CD14-positive monocyte (primary cell): ENCODE measurements around the gene DCTN1. TPM values are rescaled to one million over a fixed set of nuclear protein-coding genes. Genes with fewer than 3 reads are reported as not detected.

Source experiments
- DNase-seq, 3 donors: peaks; one replicate each; pipeline ENCODE4 v3.0.0-alpha.2; 2011 to 2022
- H2AFZ ChIP-seq: 2 replicates; pipeline ENCODE4 v1.6.0; 2012; ENCODE audit warnings: mild to moderate bottlenecking, low read depth, low read length, inconsistent platforms; ENCODE audit not compliant: insufficient read depth, poor library complexity, severe bottlenecking
- H3K27ac ChIP-seq, 2 donors: 1 replicate in 1 of 2; 2 replicates in 1 of 2; pipeline ENCODE4 v1.5.1; 2012 to 2013; ENCODE audit warnings: low read length in 2 of 2, control low read depth in 1 of 2, inconsistent platforms in 1 of 2, low read depth in 1 of 2, mild to moderate bottlenecking in 1 of 2
- H3K27me3 ChIP-seq, 2 donors: one replicate each; pipeline versions ENCODE4 v1.6.0 to v1.6.1; 2011 to 2013; ENCODE audit warnings: low read length in 2 of 2; ENCODE audit not compliant: control insufficient read depth in 2 of 2, insufficient read depth in 2 of 2
- H3K36me3 ChIP-seq, 2 donors: replicated peaks in 1 of 2; 1 replicate in 1 of 2; 2 replicates in 1 of 2; pipeline versions ENCODE4 v1.5.1 to v1.6.1; 2012 to 2013; ENCODE audit warnings: low read length in 2 of 2, control low read depth in 1 of 2, inconsistent platforms in 1 of 2, mild to moderate bottlenecking in 1 of 2; ENCODE audit not compliant: insufficient read depth in 2 of 2, control insufficient read depth in 1 of 2
- H3K4me1 ChIP-seq, 2 donors: 1 replicate in 1 of 2; 2 replicates in 1 of 2; pipeline versions ENCODE4 v1.5.1 to v1.6.1; 2012 to 2013; ENCODE audit warnings: low read length in 2 of 2, control low read depth in 1 of 2, inconsistent platforms in 1 of 2, mild to moderate bottlenecking in 1 of 2, moderate library complexity in 1 of 2; ENCODE audit not compliant: insufficient read depth in 2 of 2, control insufficient read depth in 1 of 2
- H3K4me2 ChIP-seq: replicated peaks from 2 replicates; pipeline ENCODE3; 2012; ENCODE audit warnings: low read length, moderate library complexity, mild to moderate bottlenecking; ENCODE audit not compliant: poor library complexity, severe bottlenecking; ENCODE audit errors: extremely low read depth
- H3K4me3 ChIP-seq, 3 experiments: fragments of 200-600 bp in 1 of 3; sonication (generic) in 1 of 3; replicated peaks in 1 of 3; 1 replicate in 2 of 3; 2 replicates in 1 of 3; pipeline ENCODE4 v1.5.1; 2011 to 2013; ENCODE audit warnings: low read length in 3 of 3, mild to moderate bottlenecking in 3 of 3, control low read depth in 2 of 3, low read depth in 2 of 3, inconsistent platforms in 1 of 3, moderate library complexity in 1 of 3
- H3K79me2 ChIP-seq: 2 replicates; pipeline ENCODE4 v1.6.0; 2012; ENCODE audit warnings: mild to moderate bottlenecking, control low read depth, inconsistent platforms, low read length, moderate library complexity; ENCODE audit not compliant: insufficient read depth
- H3K9ac ChIP-seq: 2 replicates; pipeline ENCODE4 v1.6.0; 2017; ENCODE audit warnings: low read length, mild to moderate bottlenecking; ENCODE audit not compliant: insufficient read depth, poor library complexity, severe bottlenecking
- H3K9me3 ChIP-seq, 2 donors: replicated peaks in 1 of 2; 1 replicate in 1 of 2; 2 replicates in 1 of 2; pipeline versions ENCODE4 v1.5.1 to v1.6.1; 2012 to 2013; ENCODE audit warnings: low read length in 2 of 2, control low read depth in 1 of 2; ENCODE audit not compliant: control insufficient read depth in 1 of 2, insufficient read depth in 1 of 2
- H4K20me1 ChIP-seq: 2 replicates; pipeline ENCODE4 v1.6.0; 2012; ENCODE audit warnings: mild to moderate bottlenecking, low read length, control low read depth, moderate library complexity; ENCODE audit not compliant: insufficient read depth
- H3K27ac Mint-ChIP-seq, 7 donors: one replicate each; pipeline ENCODE4 v1.8.0; 2020; ENCODE audit warnings: mild to moderate bottlenecking in 7 of 7, mixed read lengths in 7 of 7, moderate library complexity in 6 of 7, inconsistent platforms in 2 of 7
- H3K27me3 Mint-ChIP-seq, 3 donors: one replicate each; pipeline ENCODE4 v1.8.0; 2021 to 2022; ENCODE audit warnings: low read depth in 3 of 3, mild to moderate bottlenecking in 3 of 3, mixed read lengths in 3 of 3, moderate library complexity in 3 of 3, inconsistent platforms in 1 of 3
- H3K36me3 Mint-ChIP-seq, 2 donors: one replicate each; pipeline ENCODE4 v1.8.0; 2020; ENCODE audit warnings: mixed read lengths in 2 of 2, inconsistent platforms in 1 of 2, mild to moderate bottlenecking in 1 of 2
- H3K4me1 Mint-ChIP-seq: one replicate; pipeline ENCODE4 v1.8.0; 2020; ENCODE audit warnings: mild to moderate bottlenecking, mixed read lengths
- H3K4me3 Mint-ChIP-seq, 2 donors: one replicate each; pipeline ENCODE4 v1.8.0; 2020; ENCODE audit warnings: mild to moderate bottlenecking in 2 of 2, mixed read lengths in 2 of 2, moderate library complexity in 1 of 2
- H3K9me3 Mint-ChIP-seq, 7 donors: one replicate each; pipeline ENCODE4 v1.8.0; 2020 to 2022; ENCODE audit warnings: mixed read lengths in 7 of 7, mild to moderate bottlenecking in 6 of 7, moderate library complexity in 6 of 7, inconsistent platforms in 2 of 7
- WGBS: methylation state at CpG from one replicate; pipeline ENCODE4 v1.1.5; 2013; ENCODE audit warnings: missing lambda C conversion rate; ENCODE audit not compliant: insufficient coverage; 5-methylcytosine and 5-hydroxymethylcytosine counted together
- intact Hi-C, 2 donors: fragments of 100-400 bp; cut with micrococcal nuclease; formaldehyde crosslinking; loops; one replicate each; pipeline versions ENCODE4 v1.15.0 to v1.15.1; 2023
- polyA plus RNA-seq, 3 donors: library from polyadenylated mRNA; depleted of rRNA in 1 of 3; unstranded in 2 of 3; stranded (reverse) in 1 of 3; fragments of 300-500 nt in 2 of 3; fragments of >200 nt in 1 of 3; fragmentation: Illumina TruSeq in 2 of 3; gene quantifications; 1 replicate in 2 of 3; 2 replicates in 1 of 3; pipeline ENCODE4 v1.2.3, GENCODE V29; 2012 to 2021
- TF ChIP-seq, protein P1 (sequence below): fragments of 200-600 bp; IDR thresholded peaks from one replicate; pipeline ENCODE4 v1.8.0; 2022; ENCODE audit warnings: antibody characterized with exemption, mild to moderate bottlenecking

The DCTN1 gene
- polyA plus RNA-seq, 3 donors = 27.7 to 45.5 (median 45.5) TPM

DNA sequence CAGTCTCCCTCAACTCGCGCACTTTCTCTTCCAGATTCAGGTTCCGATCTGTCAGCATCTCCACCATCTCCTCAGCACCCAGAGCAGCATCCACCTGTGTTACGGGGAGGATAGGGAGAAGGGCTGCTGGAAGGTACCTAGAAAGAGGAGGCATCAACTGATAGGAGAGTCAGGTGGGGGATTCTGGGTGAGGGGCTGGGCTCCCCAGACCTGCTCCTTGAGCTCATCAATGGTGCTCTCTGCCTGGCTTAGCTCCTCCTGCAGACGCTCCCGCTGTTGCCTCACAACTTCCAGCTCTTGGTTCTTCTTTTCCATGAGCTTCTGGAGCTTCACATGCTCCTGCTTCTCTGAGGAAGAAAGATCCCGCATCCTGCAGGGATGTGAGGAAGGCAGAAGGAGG, 10.1 kb downstream of the DCTN1 start:
- H3K27ac ChIP-seq = no peak overlapping the region
- H3K4me1 ChIP-seq = no peaks in the 10 kb centered on the region
- TF ChIP-seq, protein P1, sequence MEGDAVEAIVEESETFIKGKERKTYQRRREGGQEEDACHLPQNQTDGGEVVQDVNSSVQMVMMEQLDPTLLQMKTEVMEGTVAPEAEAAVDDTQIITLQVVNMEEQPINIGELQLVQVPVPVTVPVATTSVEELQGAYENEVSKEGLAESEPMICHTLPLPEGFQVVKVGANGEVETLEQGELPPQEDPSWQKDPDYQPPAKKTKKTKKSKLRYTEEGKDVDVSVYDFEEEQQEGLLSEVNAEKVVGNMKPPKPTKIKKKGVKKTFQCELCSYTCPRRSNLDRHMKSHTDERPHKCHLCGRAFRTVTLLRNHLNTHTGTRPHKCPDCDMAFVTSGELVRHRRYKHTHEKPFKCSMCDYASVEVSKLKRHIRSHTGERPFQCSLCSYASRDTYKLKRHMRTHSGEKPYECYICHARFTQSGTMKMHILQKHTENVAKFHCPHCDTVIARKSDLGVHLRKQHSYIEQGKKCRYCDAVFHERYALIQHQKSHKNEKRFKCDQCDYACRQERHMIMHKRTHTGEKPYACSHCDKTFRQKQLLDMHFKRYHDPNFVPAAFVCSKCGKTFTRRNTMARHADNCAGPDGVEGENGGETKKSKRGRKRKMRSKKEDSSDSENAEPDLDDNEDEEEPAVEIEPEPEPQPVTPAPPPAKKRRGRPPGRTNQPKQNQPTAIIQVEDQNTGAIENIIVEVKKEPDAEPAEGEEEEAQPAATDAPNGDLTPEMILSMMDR = no peak
- Mint-ChIP-seq H3K4me1 (no peaks in the 10 kb centered on the region), H3K4me3 (no peak overlapping the region), H3K9me3 (no peaks in the 10 kb centered on the region), H3K36me3 (peaks cover 81% of the 10 kb centered on the region in 2 donors), H3K27me3 (peaks cover 0 to 1% (median 0%) of the 10 kb centered on the region in 3 donors), H3K27ac (peak overlapping the region in 1 of 7 donors; percentile 39)
- no peak overlapping the region for H3K4me3 ChIP-seq
- no peak for DNase-seq
- H2AFZ ChIP-seq = no peak overlapping the region
- peaks cover 6% of the 10 kb centered on the region for H4K20me1 ChIP-seq
- H3K9me3 ChIP-seq = no peaks in the 10 kb centered on the region
- H3K4me2 ChIP-seq = no peak overlapping the region
- H3K9ac ChIP-seq = no peak overlapping the region
- WGBS = no CpG with 5 or more reads among the region's 7 CpGs
- H3K79me2 ChIP-seq = no peaks in the 10 kb centered on the region
- H3K27me3 ChIP-seq = no peaks in the 10 kb centered on the region
- H3K36me3 ChIP-seq = peaks cover 66 to 94% of the 10 kb centered on the region in 2 donors
- intact Hi-C loops = no loop called here

DNA sequence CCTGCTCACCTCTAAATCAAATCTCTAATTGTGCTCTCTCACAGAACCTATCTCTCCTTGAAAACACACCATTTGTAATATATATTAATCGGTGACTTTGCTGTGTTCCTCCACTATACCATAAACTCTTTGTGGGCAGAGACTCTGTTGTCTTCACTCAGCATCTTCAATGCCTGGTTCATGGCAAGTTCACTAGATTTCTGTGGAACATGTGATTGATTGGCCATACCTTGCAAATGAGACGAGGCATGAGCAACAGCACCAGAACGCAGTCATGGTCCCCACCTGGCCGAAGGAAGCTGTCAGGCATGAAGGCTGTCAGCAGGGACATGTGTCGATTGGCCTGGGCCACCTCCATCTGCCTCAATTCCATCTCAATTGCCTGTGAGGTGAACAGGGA, 11.6 kb downstream of the DCTN1 start:
- Histone ChIP-seq H3K4me3 (no peak overlapping the region), H3K27me3 (no peaks in the 10 kb centered on the region), H3K27ac (no peak overlapping the region), H3K9ac (no peak overlapping the region), H4K20me1 (peaks cover 5% of the 10 kb centered on the region), H3K36me3 (peaks cover 80 to 97% of the 10 kb centered on the region in 2 donors), H3K4me2 (no peak overlapping the region), H3K4me1 (no peaks in the 10 kb centered on the region), H3K79me2 (no peaks in the 10 kb centered on the region), H2AFZ (no peak overlapping the region), H3K9me3 (no peaks in the 10 kb centered on the region)
- no peaks in the 10 kb centered on the region for H3K9me3 Mint-ChIP-seq
- TF ChIP-seq, protein P1 = no peak
- no peak overlapping the region for H3K4me3 Mint-ChIP-seq
- peaks cover 86 to 88% of the 10 kb centered on the region in 2 donors for H3K36me3 Mint-ChIP-seq
- no peaks in the 10 kb centered on the region for H3K4me1 Mint-ChIP-seq
- intact Hi-C loops = no loop called here
- DNase-seq = no peak
- no peak overlapping the region for H3K27ac Mint-ChIP-seq
- WGBS = 100% methylated on average over 1 of the region's 5 CpGs
- peaks cover 0 to 1% (median 0%) of the 10 kb centered on the region in 3 donors for H3K27me3 Mint-ChIP-seq
